A204.1 (cell line): Measurements from ENCODE around the gene LBHD2.

Source experiments
- FAIRE-seq: peaks from 2 replicates; lab custom pipeline; 2012; peaks lifted over from hg19 to GRCh38; lab: Jason Lieb, UNC

The LBHD2 gene

GRCh38 chr14:103091041-103091882, 7.3 kb downstream of the LBHD2 start:
- FAIRE-seq = no peak

GRCh38 chr14:103091883-103092222, 7.8 kb downstream of the LBHD2 start:
- no peak for FAIRE-seq

- FAIRE-seq = no peak
These were observed 9.9 kb downstream of the LBHD2 start for GRCh38 chr14:103093856-103094405.

GRCh38 chr14:103094406-103095209, 10.6 kb downstream of the LBHD2 start, which contains the start of gene EXOC3L4:
Gene EXOC3L4 (plus strand): TSS chr14:103094725. CDS start chr14:103100220, 5,495 bp downstream.
- FAIRE-seq = no peak

GRCh38 chr14:103095210-103095778, 11.3 kb downstream of the LBHD2 start:
- no peak for FAIRE-seq

GRCh38 chr14:103096387-103096786, 12.4 kb downstream of the LBHD2 start:
- no peak for FAIRE-seq

GRCh38 chr14:103097244-103097993, 13.4 kb downstream of the LBHD2 start:
- no peak for FAIRE-seq

- no peak for FAIRE-seq
These were observed 14.3 kb downstream of the LBHD2 start for GRCh38 chr14:103097994-103098957.

GRCh38 chr14:103099081-103099732, 15.2 kb downstream of the LBHD2 start:
- FAIRE-seq = no peak

- FAIRE-seq = no peak
These were observed 15.8 kb downstream of the LBHD2 start for GRCh38 chr14:103099733-103100280.

GRCh38 chr14:103100281-103101121, 16.5 kb downstream of the LBHD2 start:
- FAIRE-seq = no peak

- no peak for FAIRE-seq
These were observed 17.4 kb downstream of the LBHD2 start for GRCh38 chr14:103101257-103101962.

GRCh38 chr14:103101963-103102688, 18.1 kb downstream of the LBHD2 start:
- no peak for FAIRE-seq

- no peak for FAIRE-seq
These were observed 18.8 kb downstream of the LBHD2 start for GRCh38 chr14:103102689-103103260.

GRCh38 chr14:103103461-103104388, 19.7 kb downstream of the LBHD2 start:
- no peak for FAIRE-seq

- no peak for FAIRE-seq
These were observed 20.3 kb downstream of the LBHD2 start for GRCh38 chr14:103104389-103104653.
